ENCODE measurements around the gene ZNF44.
A peak's percentile ranks its signal among the peaks of the same experiment; 100 is the strongest.
"Not testable (repeated sequence)": the region's sequence is repeated elsewhere in the genome, so short reads cannot be mapped to it uniquely, and the experiment has no call there.

Gene ZNF44

DNA sequence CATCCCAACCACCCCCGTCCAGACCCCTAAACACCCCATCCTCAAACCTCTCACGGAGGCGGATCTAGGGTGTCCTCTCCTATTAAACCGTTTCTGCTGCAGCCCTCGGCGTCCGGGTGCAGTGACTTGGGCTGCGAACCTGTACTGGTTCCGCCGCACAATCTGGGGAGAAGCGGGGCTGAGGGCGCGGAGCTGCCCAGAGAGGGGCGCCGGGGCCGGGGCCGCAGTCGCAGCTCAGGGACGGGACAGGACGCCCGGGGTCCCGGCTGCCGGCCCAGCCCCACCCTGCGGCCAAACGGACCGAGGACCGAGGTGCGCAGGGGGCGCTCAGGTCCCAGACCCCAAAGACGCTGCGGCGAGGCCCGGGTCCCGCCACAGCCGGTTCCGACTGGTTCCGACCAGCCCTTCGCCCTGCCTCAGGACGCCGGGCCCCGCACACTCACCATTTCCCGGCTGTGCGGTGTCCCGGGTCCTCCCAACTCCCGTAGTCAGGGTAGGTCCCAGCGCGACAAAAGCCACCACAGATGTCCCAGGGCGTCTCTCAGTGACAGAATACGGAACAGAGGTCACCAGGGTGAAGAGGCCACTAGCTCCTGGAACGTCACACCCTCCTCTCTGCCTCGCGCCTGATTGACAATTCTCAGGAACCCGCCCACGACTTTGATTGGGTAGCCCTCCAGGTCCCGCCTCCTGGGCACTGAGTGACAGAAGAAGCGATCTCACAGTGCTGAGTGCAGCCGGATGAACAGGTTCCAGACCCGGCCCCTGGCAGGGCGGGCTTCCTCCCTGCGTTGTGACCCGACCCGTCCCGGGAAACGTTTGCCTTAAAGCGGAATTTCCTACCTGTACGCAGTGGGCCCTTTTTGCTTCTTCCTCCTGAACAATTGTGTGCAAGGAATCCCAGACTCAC lies at the start of gene ZNF44:
Gene ZNF44, minus strand, starts transcription at position 635 of the 910 bp plus-strand sequence. Its CDS starts 189 bp downstream, at position 446.
- peak; percentile 98 for DNase-seq

DNA sequence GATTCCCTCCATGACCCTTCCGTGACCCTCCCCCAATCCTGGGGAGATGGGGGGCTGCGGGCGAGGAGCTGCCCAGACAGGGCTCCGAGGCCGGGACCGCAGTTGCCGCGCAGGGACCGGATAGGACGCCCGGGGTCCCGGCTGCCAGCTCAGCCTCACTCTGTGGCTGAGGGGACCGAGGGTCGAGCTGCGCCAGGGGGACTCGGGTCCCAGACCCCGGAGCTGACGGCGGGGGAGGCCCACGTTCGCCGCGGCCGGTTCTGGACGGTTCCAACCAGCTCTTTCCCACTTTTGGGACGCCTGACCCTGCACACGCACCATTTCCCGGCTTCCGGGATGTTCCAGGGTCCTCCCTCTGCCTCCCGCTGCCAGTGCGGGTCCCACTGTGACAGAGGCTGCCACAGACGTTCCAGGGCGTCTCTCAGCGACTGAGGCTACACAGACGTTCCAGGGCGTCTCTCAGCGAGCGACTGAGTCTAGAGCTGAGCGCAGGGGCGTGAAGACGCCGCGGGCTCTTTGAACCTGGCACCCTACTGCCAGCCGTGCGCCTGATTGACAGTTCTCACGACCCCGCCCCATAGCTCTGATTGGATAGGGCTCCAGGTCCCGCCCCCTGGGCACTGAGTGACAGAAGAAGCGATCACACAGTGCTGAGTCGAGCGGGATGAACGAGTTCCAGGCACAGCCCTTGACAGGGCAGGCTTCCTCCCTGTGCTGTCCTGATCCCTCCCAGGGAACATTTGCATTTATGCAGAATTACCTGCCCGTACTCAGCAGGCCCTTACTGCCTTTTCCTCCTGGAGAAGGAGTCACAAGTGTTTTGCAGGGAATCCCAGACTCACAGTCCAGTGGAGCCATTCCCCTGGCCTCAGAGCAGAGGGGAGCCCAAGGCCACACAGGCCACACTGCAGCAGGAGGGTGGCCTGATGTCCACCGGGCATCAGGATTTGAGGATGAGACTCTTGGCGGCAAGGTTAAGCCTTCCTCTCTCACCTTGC lies 38.8 kb upstream of the ZNF44 start, which contains the start of gene ZNF563:
Gene ZNF563, minus strand, starts transcription at position 472 of the 998 bp plus-strand sequence. Its CDS starts 151 bp downstream, at position 321.
- DNase-seq = peak; percentile 98

DNA sequence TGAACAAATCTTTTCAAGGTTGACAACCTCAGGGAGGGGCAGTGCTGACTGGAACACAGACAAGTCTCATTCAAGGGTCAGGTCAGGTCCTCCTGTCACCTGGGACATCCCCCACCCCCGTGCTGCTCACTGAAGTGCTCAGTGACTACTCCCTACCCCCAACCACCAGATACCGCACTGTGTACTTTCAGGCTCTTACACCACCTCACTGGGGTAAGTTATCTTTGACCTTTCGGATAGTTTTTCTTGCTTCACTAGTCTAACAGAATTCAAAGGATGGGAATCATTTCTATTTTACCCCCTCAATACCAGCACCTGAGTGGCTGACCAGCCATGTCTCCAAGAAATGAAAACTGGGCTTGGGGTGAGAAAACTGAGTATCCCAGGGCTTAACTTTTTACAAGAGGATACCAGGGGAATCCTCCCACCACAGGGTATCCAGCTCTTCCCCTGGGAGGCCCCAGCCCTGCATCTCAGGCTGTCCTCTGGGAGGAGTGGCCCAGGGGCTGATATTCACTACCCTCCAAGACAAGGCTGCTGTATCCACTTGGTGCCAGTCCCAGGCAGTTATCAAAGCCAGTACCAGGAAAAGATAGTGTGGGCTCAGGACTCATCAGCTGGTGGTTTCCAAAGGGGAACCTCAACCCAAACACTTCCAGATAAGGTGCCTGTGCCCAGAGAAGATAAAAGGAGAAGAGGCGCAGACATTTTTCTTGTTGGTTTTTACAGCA lies 36.7 kb upstream of the ZNF44 start:
- peak; percentile 63 for DNase-seq

DNA sequence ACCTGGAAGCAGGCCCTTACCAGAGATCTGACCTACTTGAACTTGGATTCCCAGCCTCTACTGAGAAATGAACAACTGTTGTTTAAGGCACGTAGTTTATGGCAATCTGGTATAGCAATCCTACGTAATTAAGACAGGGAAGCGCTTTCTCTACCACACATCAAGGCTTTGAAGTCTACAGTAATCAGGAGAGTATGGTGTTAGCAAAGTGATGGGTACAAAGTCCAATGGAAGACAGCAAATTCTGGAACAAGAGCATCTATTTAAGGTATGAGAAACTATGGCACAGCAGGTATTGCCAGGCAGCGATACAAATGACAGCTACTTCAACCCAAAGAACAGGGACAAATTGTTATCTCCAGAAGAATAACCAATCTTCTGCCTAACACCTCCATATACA lies 35.7 kb upstream of the ZNF44 start:
- DNase-seq = no peak

DNA sequence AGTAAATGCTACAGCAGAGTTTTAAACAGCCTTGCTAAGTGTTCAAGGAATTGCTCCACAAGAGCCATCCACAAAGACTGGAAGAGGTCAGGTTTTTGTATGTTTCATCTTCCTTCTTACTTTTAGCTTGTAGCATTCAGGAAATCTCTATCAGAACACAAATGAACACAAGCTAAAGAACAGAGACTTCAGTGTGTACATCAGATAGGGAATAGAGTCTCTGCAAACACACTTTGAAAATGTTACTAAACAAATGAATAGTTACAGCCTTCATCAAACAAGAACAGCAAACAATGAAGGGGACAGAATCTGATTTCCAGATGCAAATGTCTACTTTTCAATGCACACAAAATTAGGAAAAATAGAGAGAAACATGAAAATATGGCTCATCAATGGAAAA lies 31.0 kb upstream of the ZNF44 start:
- DNase-seq = no peak

DNA sequence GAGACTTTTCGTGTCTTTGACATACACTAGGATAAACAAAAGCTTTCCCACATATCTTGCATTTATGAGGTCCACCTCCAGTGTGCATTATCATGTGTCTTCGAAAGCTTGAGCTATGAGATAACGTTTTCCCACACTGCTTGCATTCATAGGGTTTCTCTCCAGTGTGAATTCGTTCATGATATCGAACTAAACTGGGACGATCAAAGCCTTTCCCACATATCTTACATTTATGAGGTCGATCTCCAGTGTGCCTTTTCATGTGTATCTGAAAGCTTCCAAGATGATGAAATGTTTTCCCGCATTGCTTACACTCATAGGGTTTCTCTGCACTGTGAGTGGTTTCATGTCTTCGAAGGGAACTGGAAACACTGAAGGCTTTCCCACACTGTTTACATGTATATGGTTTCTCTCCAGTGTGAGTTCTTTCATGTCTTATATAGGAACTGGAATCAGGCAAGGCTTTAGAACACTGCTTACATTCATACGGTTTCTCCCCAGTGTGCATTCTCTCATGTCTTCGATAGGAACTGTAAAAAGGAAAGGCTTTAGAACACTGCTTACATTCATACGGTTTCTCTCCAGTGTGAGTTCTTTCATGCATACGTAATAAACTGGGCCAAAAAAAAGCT lies 24.2 kb upstream of the ZNF44 start:
- no peak for DNase-seq

DNA sequence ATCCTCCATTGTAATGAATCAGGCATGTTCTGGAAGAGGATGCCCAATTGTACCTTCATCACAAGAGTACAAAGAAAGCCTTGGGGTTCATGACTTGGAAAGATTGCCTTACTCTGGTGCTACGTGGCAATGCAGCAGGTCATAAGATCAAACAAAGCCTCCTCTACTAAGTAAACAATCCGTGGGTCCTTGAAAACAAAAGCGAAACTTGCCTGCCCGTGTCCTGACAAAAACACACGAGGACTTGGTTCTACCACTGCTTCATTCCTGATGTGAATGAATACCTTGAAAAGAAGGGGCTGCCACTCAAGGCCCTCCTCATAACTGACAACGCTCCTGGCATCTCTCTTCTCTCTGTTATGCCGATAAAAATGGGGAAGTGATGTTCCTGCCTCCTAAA lies 19.9 kb upstream of the ZNF44 start:
- no peak for DNase-seq

DNA sequence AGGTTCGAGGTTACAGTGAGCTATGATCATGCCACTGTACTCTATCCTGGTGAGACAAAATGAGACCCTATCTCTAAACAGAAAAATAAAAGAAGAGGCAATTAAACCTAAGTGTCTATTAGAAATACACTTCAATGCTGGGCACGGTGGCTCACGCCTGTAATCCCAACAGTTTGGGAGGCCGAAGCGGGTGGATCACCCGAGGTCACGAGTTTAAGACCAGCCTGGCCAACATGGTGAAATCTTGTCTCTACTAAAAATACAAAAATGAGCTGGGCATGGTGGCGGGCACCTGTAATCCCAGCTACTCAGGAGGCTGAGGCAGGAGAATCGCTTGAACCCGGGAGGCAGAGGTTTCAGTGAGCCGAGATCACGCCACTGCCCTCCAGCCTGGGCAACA lies 14.2 kb upstream of the ZNF44 start:
- not testable (repeated sequence) for DNase-seq

DNA sequence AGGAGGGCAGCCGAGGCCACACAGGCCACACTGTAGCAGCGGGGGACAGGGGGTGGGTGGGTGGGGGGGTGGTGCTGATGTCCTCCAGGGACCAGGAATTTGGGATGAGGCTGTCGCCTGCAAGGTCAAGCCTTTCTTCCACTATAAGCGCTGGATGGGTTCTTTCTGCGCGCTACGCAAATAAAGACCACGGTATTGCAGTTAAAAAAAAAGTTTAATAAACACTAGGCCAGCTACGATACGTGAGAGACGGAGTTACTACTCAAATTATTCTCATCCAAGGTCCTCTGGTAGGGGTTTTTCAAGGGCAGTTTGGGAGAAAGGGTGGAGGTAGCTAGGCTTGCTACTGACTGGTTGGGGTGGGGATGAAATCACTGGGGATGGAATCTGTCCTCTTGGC lies 508 bp upstream of the ZNF44 start:
- no peak for DNase-seq

DNA sequence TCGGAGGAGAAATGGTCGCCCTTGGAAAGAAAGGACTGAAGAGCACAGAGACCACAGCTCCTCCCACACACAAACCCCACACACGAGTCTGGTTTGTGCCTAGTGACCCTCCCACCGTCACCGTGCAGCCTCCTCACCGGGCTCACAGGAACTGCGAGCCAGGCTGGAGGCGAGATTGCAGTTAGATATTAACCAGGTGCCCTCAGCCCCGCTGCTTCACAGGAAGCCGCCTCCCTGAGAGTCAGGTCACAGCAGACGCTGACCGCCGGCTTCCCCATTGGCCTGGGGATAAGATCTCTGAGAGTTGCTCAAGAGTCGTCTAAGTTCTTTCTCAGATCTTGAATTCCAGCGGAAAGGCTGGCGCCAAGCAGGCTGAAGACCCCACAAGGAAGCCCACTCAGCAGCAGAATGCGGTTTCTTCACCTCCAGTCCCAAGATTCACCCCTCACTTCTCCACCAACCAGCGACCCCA lies 870 bp downstream of the ZNF44 start:
- peak; percentile 77 for DNase-seq

DNA sequence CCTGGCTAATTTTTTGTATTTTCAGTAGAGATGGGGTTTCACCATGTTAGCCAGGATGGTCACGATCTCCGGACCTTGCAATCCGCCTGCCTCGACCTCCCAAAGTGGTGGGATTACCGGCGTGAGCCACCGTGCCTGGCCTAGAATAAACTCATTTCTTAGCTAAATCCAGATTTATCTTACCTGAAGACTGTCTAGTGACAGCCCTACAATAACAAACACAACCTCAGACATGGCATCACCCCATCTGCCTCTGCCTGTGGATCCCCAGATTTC lies 5.0 kb downstream of the ZNF44 start:
- DNase-seq = no peak

DNA sequence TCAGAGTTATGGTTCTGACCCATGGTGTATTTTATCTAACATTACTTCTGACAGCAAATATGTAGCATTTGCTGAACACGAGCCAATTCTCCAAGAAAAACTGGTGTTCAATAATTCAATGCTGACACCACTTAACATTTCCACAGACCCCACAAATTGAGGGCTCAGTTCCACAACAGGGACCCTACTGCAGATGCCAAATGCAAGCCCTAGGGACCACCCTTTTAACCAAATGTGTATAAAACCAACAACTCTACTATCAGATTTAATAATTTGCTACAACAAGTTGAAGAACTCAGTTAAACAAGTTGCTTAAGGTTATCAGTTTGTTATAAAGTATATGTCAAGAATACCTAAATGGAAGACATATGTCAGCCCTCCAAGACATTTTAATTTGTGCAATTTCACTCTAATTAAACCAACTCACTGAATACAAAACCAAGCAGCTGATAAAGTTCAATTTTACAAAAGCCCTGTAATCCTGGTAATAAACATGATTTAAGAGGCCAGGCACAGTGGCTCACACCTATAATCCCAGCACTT lies 6.7 kb downstream of the ZNF44 start:
- DNase-seq = no peak

DNA sequence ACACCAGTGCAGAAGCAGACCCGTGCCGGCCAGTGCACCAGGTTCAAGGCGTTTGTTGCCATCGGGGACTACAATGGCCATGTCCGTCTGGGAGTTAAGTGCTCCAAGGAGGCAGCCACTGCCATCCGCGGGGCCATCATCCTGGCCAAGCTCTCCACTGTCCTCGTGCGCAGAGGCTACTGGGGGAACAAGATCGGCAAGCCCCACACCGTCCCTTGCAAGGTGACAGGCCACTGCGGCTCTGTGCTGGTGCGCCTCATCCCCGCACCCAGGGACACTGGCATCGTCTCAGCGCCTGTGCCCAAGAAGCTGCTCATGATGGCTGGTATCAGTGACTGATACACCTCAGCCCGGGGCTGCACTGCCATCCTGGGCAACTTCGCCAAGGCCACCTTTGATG lies 10.1 kb downstream of the ZNF44 start:
- no peak for DNase-seq

DNA sequence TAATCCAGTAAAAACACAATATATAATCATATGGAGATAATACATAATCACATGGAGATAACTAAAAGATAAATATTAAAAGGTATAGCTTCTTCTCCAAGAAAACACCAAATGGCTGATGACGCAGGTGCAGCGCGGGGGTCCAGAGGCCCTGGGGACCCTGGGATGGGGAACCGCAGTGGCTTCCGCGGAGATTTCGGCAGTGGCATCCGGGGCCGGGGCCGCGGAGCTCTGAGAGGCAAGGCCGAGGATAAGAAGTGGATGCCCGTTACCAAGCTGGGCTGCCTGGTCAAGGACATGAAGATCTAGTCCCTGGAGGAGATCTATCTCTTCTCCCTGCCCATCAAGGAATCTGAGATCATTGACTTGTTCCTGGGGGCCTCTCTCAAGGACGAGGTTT lies 10.5 kb downstream of the ZNF44 start:
- DNase-seq = no peak

DNA sequence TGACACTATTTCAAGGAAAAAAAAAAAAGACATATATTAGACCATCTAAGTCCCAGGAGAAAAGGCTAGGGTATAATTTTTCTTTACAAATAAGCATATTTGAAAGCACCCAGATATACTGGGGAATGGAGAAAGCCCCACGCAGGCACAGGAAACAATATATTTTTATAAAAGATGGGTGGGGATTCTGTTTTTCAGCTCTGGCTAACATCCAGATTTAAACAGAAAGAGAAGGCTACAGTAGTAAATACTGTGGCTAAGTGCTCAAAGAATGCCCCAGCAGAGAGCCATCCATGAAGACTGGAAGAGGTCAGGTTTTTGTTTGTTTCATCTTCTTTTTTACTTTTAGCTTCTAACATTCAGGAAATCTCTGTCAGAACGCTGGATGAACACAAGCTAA lies 16.0 kb downstream of the ZNF44 start:
- no peak for DNase-seq

DNA sequence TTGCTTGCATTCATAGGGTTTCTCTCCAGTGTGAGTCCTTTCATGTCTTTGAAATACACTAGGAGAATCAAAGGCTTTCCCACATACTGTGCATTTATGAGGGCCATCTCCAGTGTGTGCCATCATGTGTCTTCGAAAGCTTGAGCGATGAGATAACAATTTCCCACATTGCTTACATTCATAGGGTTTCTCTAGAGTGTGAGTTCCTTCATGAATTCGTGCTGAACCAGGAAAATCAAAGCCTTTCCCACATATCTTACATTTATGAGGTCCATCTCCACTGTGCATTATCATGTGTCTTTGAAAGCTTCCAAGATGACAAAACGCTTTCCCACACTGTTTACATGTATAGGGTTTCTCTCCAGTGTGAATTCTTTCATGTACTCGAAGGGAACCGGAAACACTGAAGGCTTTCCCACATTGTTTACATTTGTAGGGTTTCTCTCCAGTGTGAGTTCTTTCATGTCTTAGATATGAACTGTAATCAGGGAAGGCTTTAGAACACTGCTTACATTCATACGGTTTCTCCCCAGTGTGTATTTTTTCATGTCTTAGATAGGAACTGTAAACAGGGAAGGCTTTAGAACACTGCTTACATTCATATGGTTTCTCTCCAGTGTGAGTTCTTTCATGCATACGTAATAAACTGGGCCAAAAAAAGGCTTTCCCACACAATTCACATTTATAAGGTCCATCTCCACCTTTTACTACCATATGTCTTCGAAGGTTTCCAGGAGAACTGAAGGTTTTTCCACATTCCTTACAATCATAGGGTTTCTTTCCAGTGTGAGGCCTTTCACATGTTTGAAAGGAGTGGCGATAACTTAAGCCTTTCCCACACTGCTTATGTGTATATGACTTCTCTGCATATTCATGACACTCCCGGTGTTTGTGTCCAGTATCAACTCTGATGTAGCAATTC lies 21.4 kb downstream of the ZNF44 start:
- no peak for DNase-seq

DNA sequence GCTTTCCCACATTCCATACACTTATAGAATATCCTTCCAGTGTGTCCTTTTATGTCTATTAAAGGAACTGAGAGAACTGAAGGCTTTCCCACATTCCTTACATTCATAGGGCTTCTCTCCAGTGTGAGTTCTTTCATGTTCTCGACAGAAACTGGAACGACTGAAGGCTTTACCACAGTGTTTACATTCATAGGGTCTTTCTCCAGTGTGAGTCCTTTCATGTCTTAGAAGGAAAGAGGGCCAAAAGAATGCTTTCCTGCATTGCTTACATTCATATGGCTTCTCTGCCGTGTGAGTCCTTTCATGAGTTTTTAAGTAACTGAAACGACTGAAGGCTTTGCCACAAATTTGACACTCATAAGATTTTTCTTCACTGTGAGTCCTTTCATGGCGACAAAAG lies 22.3 kb downstream of the ZNF44 start:
- no peak for DNase-seq

DNA sequence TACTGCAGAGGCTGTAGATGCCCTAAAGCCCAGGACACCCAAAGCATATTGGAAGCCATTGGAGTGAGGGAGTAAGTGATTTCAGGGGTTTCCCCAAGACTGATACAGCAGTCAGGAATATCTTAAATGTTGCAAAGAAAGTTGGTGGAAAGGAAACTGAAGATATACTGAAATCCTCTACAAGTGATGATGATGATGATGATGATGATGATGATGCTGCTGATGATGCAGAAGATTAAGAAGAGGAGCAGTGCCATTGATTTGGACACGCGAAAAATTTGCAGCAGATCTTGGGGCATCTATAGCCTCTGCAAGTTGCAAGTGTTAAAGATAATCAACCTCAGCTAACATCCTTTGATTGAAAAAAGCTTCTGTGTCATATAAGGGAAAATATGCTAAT lies 23.8 kb downstream of the ZNF44 start:
- DNase-seq = no peak

DNA sequence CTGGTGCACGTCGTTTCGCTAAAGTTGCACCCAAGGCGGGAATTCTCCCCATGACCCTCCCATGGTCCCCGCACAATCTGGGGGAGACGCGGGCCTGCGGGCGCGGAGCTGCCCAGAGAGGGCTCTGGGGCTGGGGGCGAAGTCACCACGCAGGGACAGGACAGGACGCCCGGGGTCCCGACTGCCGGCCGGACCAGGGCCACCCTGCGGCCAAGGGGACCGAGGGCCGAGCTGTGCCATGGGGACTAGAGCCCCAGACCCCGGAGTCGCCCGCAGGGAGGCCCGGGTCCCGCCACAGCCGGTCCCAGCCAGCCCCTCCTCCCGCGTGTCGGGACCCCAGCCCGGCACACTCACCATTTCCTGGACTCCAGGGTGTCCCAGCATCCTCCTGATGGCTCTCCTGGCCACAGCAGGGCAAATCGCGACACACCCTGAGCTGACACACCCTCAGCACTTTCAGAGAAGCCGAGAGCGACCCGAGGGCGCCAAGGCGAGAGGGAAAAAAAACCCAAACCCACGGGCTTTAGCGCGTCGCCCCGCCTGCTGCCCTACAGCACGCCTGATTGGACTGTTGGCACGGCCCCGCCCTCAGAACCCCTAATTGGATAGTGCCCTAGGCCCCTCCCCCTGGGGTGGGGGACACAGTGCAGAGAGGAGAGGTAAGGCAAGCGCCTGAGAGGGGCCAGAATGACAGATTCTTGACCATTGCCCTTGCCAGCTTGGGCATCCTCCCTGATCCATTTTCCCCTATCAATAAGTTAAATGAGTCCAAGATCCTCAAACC lies 28.6 kb downstream of the ZNF44 start:
- no peak for DNase-seq

DNA sequence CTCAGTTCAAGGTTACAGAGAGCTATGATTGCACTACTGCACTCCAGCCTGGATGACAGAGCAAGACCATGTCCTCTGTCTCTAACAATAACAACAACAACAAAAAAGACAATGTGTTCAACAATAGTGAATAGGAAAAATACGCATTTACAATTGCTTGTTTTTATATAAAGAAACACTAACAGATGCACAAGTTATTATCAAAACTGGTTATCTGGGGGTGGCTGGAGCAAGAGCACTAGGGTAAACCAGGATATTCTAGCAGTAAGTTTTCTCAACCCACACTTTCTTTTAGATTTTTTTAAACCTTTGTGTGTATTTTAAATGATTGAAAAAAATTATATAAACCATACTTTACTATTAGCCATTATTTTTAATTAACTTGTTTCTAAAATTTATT lies 33.1 kb downstream of the ZNF44 start:
- no peak for DNase-seq

Measured in CD4-positive, alpha-beta T cell treated with Interleukin-17A for 1 hour (primary cell).